Mesendoderm (in vitro differentiated cells): Measurements from ENCODE around the gene TMEM45A.
"Not testable (repeated sequence)": the region's sequence is repeated elsewhere in the genome, so short reads cannot be mapped to it uniquely, and the experiment has no call there.

ENCODE experiments used
- DNase-seq: peaks from one replicate; pipeline ENCODE4 v3.0.0; 2013
- H2AK5ac ChIP-seq: 2 replicates; pipeline ENCODE4 v1.6.1; 2013; ENCODE audit warnings: low read length, inconsistent platforms
- H2BK120ac ChIP-seq: 2 replicates; pipeline ENCODE4 v1.6.1; 2013; ENCODE audit warnings: low read depth, mild to moderate bottlenecking, low read length, moderate library complexity, mixed read lengths
- H2BK15ac ChIP-seq: replicated peaks from 2 replicates; pipeline ENCODE4 v1.6.1; 2013; ENCODE audit warnings: low read depth, mild to moderate bottlenecking, moderate library complexity
- H2BK5ac ChIP-seq: 2 replicates; pipeline ENCODE4 v1.6.1; 2013; ENCODE audit warnings: low read length, inconsistent platforms
- H3K18ac ChIP-seq: 2 replicates; pipeline ENCODE4 v1.6.1; 2013; ENCODE audit warnings: mild to moderate bottlenecking, low read length, mixed read lengths
- H3K23ac ChIP-seq: one replicate; pipeline ENCODE4 v1.6.1; 2013; ENCODE audit warnings: low read length
- H3K27ac ChIP-seq: 2 replicates; pipeline ENCODE4 v1.5.1; 2013; ENCODE audit warnings: low read depth, mild to moderate bottlenecking, inconsistent platforms, low read length, moderate library complexity
- H3K27me3 ChIP-seq: 2 replicates; pipeline ENCODE4 v1.6.1; 2013; ENCODE audit warnings: low read length, control low read depth, mild to moderate bottlenecking, inconsistent platforms; ENCODE audit not compliant: insufficient read depth, poor library complexity
- H3K36me3 ChIP-seq: 2 replicates; pipeline ENCODE4 v1.6.1; 2013; ENCODE audit warnings: low read length, inconsistent platforms; ENCODE audit not compliant: control insufficient read depth, insufficient read depth
- H3K4ac ChIP-seq: one replicate; pipeline ENCODE4 v1.6.1; 2013; ENCODE audit warnings: low read depth, mild to moderate bottlenecking, low read length, moderate library complexity
- H3K4me1 ChIP-seq: 2 replicates; pipeline ENCODE4 v1.6.1; 2013; ENCODE audit warnings: low read depth, low read length, inconsistent platforms; ENCODE audit not compliant: control insufficient read depth
- H3K4me2 ChIP-seq: 2 replicates; pipeline ENCODE4 v1.6.1; 2013; ENCODE audit warnings: low read length
- H3K4me3 ChIP-seq: 2 replicates; pipeline ENCODE4 v1.5.1; 2013; ENCODE audit warnings: mild to moderate bottlenecking, low read length
- H3K56ac ChIP-seq: one replicate; pipeline ENCODE4 v1.6.1; 2013; ENCODE audit warnings: low read length
- H3K79me1 ChIP-seq: 2 replicates; pipeline ENCODE4 v1.6.1; 2013; ENCODE audit warnings: low read length, inconsistent platforms
- H3K79me2 ChIP-seq: 2 replicates; pipeline ENCODE4 v1.6.1; 2013; ENCODE audit warnings: mild to moderate bottlenecking, low read length; ENCODE audit not compliant: control insufficient read depth, insufficient read depth
- H3K9ac ChIP-seq: 2 replicates; pipeline ENCODE4 v1.6.1; 2013; ENCODE audit warnings: low read length, inconsistent platforms
- H4K5ac ChIP-seq: one replicate; pipeline ENCODE4 v1.6.1; 2013; ENCODE audit warnings: low read length
- H4K8ac ChIP-seq: one replicate; pipeline ENCODE4 v1.6.1; 2013; ENCODE audit warnings: low read depth, mild to moderate bottlenecking, control low read depth, low read length, moderate library complexity
- WGBS: extraction: QIAGEN DNeasy Blood & Tissue Kit; methylation state at CpG from one replicate; pipeline ENCODE4 v1.1.7; 2013; ENCODE audit warnings: low lambda C conversion rate, missing lambda C conversion rate; ENCODE audit not compliant: insufficient coverage; ENCODE audit errors: extremely low coverage; 5-methylcytosine and 5-hydroxymethylcytosine counted together

TMEM45A gene

GRCh38 chr3:100580147-100580546 lies 87.7 kb downstream of the TMEM45A start:
- Histone ChIP-seq H3K4me1 (no peaks in the 10 kb centered on the region), H3K56ac (no peak overlapping the region), H2BK15ac (no peak overlapping the region), H2BK120ac (no peak overlapping the region), H3K4ac (no peak overlapping the region), H3K4me3 (no peak overlapping the region), H3K36me3 (no peaks in the 10 kb centered on the region), H2BK5ac (no peak overlapping the region), H3K4me2 (no peak overlapping the region), H3K9ac (no peak overlapping the region), H3K18ac (no peak overlapping the region), H3K27me3 (no peaks in the 10 kb centered on the region), H3K27ac (no peak overlapping the region), H3K23ac (no peak overlapping the region), H4K5ac (no peak overlapping the region), H2AK5ac (no peak overlapping the region), H3K79me2 (no peaks in the 10 kb centered on the region), H3K79me1 (no peaks in the 10 kb centered on the region), H4K8ac (no peak overlapping the region)
- DNase-seq: no peak
- WGBS: no CpG with 5 or more reads among the region's 2 CpGs

- H4K8ac ChIP-seq: no peak overlapping the region
- H3K79me1 ChIP-seq: no peaks in the 10 kb centered on the region
- no peak overlapping the region for H2BK5ac ChIP-seq
- H2BK120ac ChIP-seq: no peak overlapping the region
- H3K79me2 ChIP-seq: no peaks in the 10 kb centered on the region
- H3K4me1 ChIP-seq: no peaks in the 10 kb centered on the region
- WGBS: no CpG with 5 or more reads among the region's 1 CpG
- H2AK5ac ChIP-seq: no peak overlapping the region
- no peak overlapping the region for H3K56ac ChIP-seq
- DNase-seq: no peak
- no peak overlapping the region for H4K5ac ChIP-seq
- H3K23ac ChIP-seq: no peak overlapping the region
- no peak overlapping the region for H3K9ac ChIP-seq
- no peaks in the 10 kb centered on the region for H3K36me3 ChIP-seq
- no peak overlapping the region for H3K4me2 ChIP-seq
- H2BK15ac ChIP-seq: no peak overlapping the region
- H3K4ac ChIP-seq: no peak overlapping the region
- no peak overlapping the region for H3K27ac ChIP-seq
- no peak overlapping the region for H3K4me3 ChIP-seq
- H3K18ac ChIP-seq: no peak overlapping the region
- H3K27me3 ChIP-seq: no peaks in the 10 kb centered on the region
Measured at GRCh38 chr3:100581650-100582049, 89.2 kb downstream of the TMEM45A start.

- not testable (repeated sequence) for H3K27ac ChIP-seq, H3K23ac ChIP-seq
Measured at GRCh38 chr3:100582157-100582556, 89.7 kb downstream of the TMEM45A start.

GRCh38 chr3:100584101-100584660 lies 91.8 kb downstream of the TMEM45A start:
- H3K27me3 ChIP-seq: no peaks in the 10 kb centered on the region
- no peaks in the 10 kb centered on the region for H3K36me3 ChIP-seq
- no peak overlapping the region for H4K5ac ChIP-seq
- WGBS: 100% methylated on average over 1 of the region's 3 CpGs
- no peak overlapping the region for H3K23ac ChIP-seq
- no peaks in the 10 kb centered on the region for H3K79me1 ChIP-seq
- H2BK120ac ChIP-seq: no peak overlapping the region
- no peak overlapping the region for H3K4me3 ChIP-seq
- no peak overlapping the region for H4K8ac ChIP-seq
- H3K56ac ChIP-seq: no peak overlapping the region
- H3K9ac ChIP-seq: no peak overlapping the region
- H3K4me1 ChIP-seq: no peaks in the 10 kb centered on the region
- no peak overlapping the region for H3K4ac ChIP-seq
- no peak overlapping the region for H3K18ac ChIP-seq
- no peak for DNase-seq
- no peak overlapping the region for H2BK5ac ChIP-seq
- no peaks in the 10 kb centered on the region for H3K79me2 ChIP-seq
- H3K27ac ChIP-seq: no peak overlapping the region
- no peak overlapping the region for H2AK5ac ChIP-seq
- no peak overlapping the region for H2BK15ac ChIP-seq
- no peak overlapping the region for H3K4me2 ChIP-seq

More at GRCh38 chr3:100582157-100582556, 89.7 kb downstream of the TMEM45A start:
- H3K36me3 ChIP-seq, H2BK5ac ChIP-seq, H4K5ac ChIP-seq, H2BK15ac ChIP-seq, H3K4ac ChIP-seq, H3K27me3 ChIP-seq, H4K8ac ChIP-seq, H3K79me1 ChIP-seq, H3K9ac ChIP-seq, H3K4me3 ChIP-seq, H2BK120ac ChIP-seq, H3K79me2 ChIP-seq, DNase-seq, H3K4me2 ChIP-seq, H3K18ac ChIP-seq, H3K56ac ChIP-seq, H3K4me1 ChIP-seq, H2AK5ac ChIP-seq: not testable (repeated sequence)
- no CpG with 5 or more reads among the region's 10 CpGs for whole genome bisulfite sequencing

- Histone ChIP-seq H3K27ac (no peak overlapping the region), H3K36me3 (no peaks in the 10 kb centered on the region), H4K8ac (no peak overlapping the region), H3K4me3 (no peak overlapping the region), H3K27me3 (no peaks in the 10 kb centered on the region), H3K9ac (no peak overlapping the region), H3K23ac (no peak overlapping the region), H3K4ac (no peak overlapping the region), H2BK15ac (no peak overlapping the region), H3K56ac (no peak overlapping the region), H4K5ac (no peak overlapping the region), H3K18ac (no peak overlapping the region), H3K79me1 (no peaks in the 10 kb centered on the region), H2AK5ac (no peak overlapping the region), H2BK5ac (no peak overlapping the region), H2BK120ac (no peak overlapping the region), H3K4me1 (no peaks in the 10 kb centered on the region), H3K4me2 (no peak overlapping the region), H3K79me2 (no peaks in the 10 kb centered on the region)
- no CpG with 5 or more reads among the region's 3 CpGs for WGBS
- DNase-seq: no peak
Measured at GRCh38 chr3:100586832-100587231, 94.4 kb downstream of the TMEM45A start.

- H2BK120ac ChIP-seq: no peak overlapping the region
- H3K4ac ChIP-seq: no peak overlapping the region
- no peaks in the 10 kb centered on the region for H3K36me3 ChIP-seq
- no peak overlapping the region for H3K9ac ChIP-seq
- no peak overlapping the region for H2BK5ac ChIP-seq
- H2BK15ac ChIP-seq: no peak overlapping the region
- no peak overlapping the region for H4K5ac ChIP-seq
- H3K79me1 ChIP-seq: no peaks in the 10 kb centered on the region
- no peak overlapping the region for H3K4me3 ChIP-seq
- H3K23ac ChIP-seq: no peak overlapping the region
- no CpG with 5 or more reads among the region's 1 CpG for WGBS
- H4K8ac ChIP-seq: no peak overlapping the region
- H3K4me2 ChIP-seq: no peak overlapping the region
- H3K56ac ChIP-seq: no peak overlapping the region
- H2AK5ac ChIP-seq: no peak overlapping the region
- no peaks in the 10 kb centered on the region for H3K79me2 ChIP-seq
- H3K27ac ChIP-seq: no peak overlapping the region
- DNase-seq: no peak
- no peaks in the 10 kb centered on the region for H3K4me1 ChIP-seq
- H3K18ac ChIP-seq: no peak overlapping the region
- no peaks in the 10 kb centered on the region for H3K27me3 ChIP-seq
Measured at GRCh38 chr3:100588251-100588650, 95.8 kb downstream of the TMEM45A start.
